Measurements from ENCODE around the gene C9orf57.

DNA sequence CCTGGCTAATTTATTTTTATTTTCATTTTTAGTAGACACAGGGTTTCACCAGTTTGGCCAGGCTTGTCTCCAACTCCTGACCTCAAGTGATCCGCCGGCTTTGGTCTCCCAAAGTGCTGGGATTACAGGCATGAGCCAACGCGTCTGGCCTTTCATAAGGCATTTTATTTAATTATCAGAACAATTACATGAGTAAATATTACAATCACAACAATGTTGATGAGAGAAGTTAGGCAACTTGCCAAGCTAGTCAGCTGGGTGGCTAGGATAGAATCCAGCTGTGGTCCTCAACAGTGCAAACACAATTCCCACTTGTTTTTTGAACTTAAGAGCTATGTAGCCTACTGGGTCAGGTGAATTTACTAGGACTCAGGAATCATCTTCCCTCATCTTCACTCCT is 22.0 kb downstream of the C9orf57 start:
- TF ChIP-seq, protein P1, sequence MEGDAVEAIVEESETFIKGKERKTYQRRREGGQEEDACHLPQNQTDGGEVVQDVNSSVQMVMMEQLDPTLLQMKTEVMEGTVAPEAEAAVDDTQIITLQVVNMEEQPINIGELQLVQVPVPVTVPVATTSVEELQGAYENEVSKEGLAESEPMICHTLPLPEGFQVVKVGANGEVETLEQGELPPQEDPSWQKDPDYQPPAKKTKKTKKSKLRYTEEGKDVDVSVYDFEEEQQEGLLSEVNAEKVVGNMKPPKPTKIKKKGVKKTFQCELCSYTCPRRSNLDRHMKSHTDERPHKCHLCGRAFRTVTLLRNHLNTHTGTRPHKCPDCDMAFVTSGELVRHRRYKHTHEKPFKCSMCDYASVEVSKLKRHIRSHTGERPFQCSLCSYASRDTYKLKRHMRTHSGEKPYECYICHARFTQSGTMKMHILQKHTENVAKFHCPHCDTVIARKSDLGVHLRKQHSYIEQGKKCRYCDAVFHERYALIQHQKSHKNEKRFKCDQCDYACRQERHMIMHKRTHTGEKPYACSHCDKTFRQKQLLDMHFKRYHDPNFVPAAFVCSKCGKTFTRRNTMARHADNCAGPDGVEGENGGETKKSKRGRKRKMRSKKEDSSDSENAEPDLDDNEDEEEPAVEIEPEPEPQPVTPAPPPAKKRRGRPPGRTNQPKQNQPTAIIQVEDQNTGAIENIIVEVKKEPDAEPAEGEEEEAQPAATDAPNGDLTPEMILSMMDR (IDR thresholded peaks at IDR 0.05) = no peak
- TF ChIP-seq POLR2A (IDR thresholded peaks at IDR 0.05) = no peak
